D721Med (cell line): Measurements from ENCODE around the gene SGMS1.
"Not testable (repeated sequence)": the region's sequence is repeated elsewhere in the genome, so short reads cannot be mapped to it uniquely, and the experiment has no call there.

Experiments
- DNase-seq: peaks from one replicate; pipeline ENCODE4 v3.0.0; 2011; ENCODE audit warnings: low spot score; ENCODE audit not compliant: insufficient read length
- FAIRE-seq: peaks from 2 replicates; lab custom pipeline; 2011; peaks lifted over from hg19 to GRCh38; lab: Jason Lieb, UNC
- TF ChIP-seq, protein P1 (sequence below): IDR thresholded peaks from 2 replicates; pipeline ENCODE4 v1.5.1; 2012; ENCODE audit warnings: mild to moderate bottlenecking, control low read depth; ENCODE audit not compliant: insufficient read depth; ENCODE audit errors: missing control alignments

Gene SGMS1

GRCh38 chr10:50490241-50490640 is 133.5 kb downstream of the SGMS1 start:
- TF ChIP-seq, protein P1, sequence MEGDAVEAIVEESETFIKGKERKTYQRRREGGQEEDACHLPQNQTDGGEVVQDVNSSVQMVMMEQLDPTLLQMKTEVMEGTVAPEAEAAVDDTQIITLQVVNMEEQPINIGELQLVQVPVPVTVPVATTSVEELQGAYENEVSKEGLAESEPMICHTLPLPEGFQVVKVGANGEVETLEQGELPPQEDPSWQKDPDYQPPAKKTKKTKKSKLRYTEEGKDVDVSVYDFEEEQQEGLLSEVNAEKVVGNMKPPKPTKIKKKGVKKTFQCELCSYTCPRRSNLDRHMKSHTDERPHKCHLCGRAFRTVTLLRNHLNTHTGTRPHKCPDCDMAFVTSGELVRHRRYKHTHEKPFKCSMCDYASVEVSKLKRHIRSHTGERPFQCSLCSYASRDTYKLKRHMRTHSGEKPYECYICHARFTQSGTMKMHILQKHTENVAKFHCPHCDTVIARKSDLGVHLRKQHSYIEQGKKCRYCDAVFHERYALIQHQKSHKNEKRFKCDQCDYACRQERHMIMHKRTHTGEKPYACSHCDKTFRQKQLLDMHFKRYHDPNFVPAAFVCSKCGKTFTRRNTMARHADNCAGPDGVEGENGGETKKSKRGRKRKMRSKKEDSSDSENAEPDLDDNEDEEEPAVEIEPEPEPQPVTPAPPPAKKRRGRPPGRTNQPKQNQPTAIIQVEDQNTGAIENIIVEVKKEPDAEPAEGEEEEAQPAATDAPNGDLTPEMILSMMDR, result no peak
- FAIRE-seq (no peak), DNase-seq (no peak)

- FAIRE-seq, DNase-seq: not testable (repeated sequence)
These were observed 139.2 kb downstream of the SGMS1 start for GRCh38 chr10:50484550-50484949.

- FAIRE-seq (no peak), DNase-seq (no peak)
- TF ChIP-seq, protein P1, result no peak
These were observed 143.4 kb downstream of the SGMS1 start for GRCh38 chr10:50480054-50481007.

- TF ChIP-seq, protein P1, result no peak
- FAIRE-seq (no peak), DNase-seq (no peak)
These were observed 146.2 kb downstream of the SGMS1 start for GRCh38 chr10:50477287-50478203.

- TF ChIP-seq, protein P1, result no peak
- FAIRE-seq, result no peak
- DNase-seq, result no peak
These were observed 150.0 kb downstream of the SGMS1 start for GRCh38 chr10:50473756-50474155.

GRCh38 chr10:50472914-50473313 is 150.8 kb downstream of the SGMS1 start:
- FAIRE-seq, result no peak
- TF ChIP-seq, protein P1, result no peak
- no peak for DNase-seq

DNA sequence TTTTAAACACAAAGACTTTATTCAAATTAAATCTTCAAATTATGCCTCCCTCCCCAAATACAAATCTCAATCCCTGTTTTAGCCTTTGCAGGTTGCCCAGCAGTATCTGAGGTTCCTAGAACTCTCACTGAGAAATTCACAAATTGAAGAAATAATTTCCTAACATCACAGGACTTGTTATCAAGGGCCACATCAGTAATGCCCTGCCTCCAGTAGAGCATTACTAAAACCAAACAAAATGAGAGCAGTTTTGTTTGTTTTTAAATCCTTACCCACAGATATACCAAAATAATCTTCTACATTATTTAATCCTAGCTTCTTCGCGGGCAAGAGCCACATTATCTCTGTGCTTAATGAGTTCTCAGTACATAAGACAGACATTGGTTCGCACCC is 152.2 kb downstream of the SGMS1 start:
- DNase-seq (no peak), FAIRE-seq (no peak)
- TF ChIP-seq, protein P1, result no peak
